Activated CD8-positive, alpha-beta T cell treated with anti-CD3 and anti-CD28 coated beads, Interleukin-2, amount 10 ng/mL, durations not matched to agents 7 days and 5 days (primary cell): ENCODE results near the gene TARBP2. TPM values are rescaled to one million over a fixed set of nuclear protein-coding genes. Genes with fewer than 3 reads are reported as not detected.

Source experiments
- ATAC-seq: fragments of 150-1000 bp; cut with Tn5 transposase; one replicate; pipeline ENCODE4 v1.10.0; 2021; ENCODE audit warnings: moderate library complexity
- CTCF ChIA-PET: fragments of 350-600 bp; sonication (Branson Sonifier 250); formaldehyde crosslinking; loops from one replicate; lab custom pipeline; 2021; ENCODE audit warnings: antibody characterized with exemption; lab: Charles Lee
- POLR2A ChIA-PET: fragments of 350-600 bp; sonication (Branson Sonifier 250); formaldehyde crosslinking; loops from one replicate; lab custom pipeline; 2021; ENCODE audit warnings: antibody characterized with exemption; lab: Charles Lee
- DNase-seq: peaks from one replicate; pipeline ENCODE4 v3.0.0-alpha.2; 2020
- H3K27ac Mint-ChIP-seq: one replicate; pipeline ENCODE4 v1.8.0; 2021; ENCODE audit warnings: mild to moderate bottlenecking, mixed read lengths
- H3K27me3 Mint-ChIP-seq: one replicate; pipeline ENCODE4 v1.8.0; 2021; ENCODE audit warnings: low read depth, mixed read lengths
- H3K36me3 Mint-ChIP-seq: one replicate; pipeline ENCODE4 v1.8.0; 2021; ENCODE audit warnings: low read depth, mixed read lengths
- H3K4me1 Mint-ChIP-seq: one replicate; pipeline ENCODE4 v1.8.0; 2021; ENCODE audit warnings: low read depth, mixed read lengths
- H3K4me3 Mint-ChIP-seq: one replicate; pipeline ENCODE4 v1.8.0; 2021; ENCODE audit warnings: mild to moderate bottlenecking, mixed read lengths
- H3K9me3 Mint-ChIP-seq: one replicate; pipeline ENCODE4 v1.8.0; 2022; ENCODE audit warnings: mixed read lengths; ENCODE audit not compliant: insufficient read depth
- total RNA-seq, 2 experiments: library from RNA; stranded (reverse); gene quantifications; one replicate each; pipeline ENCODE4 v1.2.3, GENCODE V29; 2021

The TARBP2 gene, protein sequence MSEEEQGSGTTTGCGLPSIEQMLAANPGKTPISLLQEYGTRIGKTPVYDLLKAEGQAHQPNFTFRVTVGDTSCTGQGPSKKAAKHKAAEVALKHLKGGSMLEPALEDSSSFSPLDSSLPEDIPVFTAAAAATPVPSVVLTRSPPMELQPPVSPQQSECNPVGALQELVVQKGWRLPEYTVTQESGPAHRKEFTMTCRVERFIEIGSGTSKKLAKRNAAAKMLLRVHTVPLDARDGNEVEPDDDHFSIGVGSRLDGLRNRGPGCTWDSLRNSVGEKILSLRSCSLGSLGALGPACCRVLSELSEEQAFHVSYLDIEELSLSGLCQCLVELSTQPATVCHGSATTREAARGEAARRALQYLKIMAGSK
- 10 to 100 TPM; 30.3 to 36.9 TPM for total RNA-seq

DNA sequence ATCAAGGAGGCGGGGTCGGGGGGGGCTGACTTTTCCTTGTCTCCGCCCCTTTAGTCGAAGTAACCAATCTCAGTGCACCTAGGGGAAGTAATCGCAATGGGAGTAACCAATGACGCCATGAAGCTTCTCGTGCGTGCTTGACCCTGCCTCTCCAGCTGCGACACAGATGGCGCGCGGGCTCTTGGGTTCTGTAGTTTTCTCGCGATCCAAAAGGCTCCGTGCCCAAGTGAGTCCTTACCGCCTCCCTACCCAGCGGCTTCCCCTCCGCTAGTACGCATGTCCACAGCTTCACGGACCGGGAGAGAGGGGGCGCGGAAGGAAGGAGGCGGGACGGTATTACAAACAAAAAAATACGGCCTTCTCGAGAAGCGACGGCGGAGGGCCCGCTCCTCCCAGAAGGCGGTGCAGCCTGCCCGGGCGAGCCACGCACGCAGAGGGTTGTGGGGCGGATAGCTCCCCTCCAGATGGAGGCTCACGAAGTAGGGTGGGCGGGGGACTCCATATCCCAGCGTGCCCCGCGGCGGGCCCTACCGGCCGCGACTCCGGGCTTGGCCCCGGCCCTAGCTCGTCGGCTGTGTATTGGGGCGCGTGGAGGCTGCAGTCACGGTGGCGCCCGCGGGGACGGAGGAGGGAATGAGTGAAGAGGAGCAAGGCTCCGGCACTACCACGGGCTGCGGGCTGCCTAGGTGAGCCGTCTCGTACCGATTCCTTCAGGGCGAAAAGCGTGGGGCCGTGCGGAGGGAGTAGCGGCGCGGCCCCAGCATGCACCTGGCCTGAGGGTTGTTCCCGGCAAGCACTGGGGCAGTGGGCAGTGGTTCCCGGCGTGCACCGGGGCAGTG, at the start of gene TARBP2:
Gene TARBP2, plus strand, starts transcription at position 508 of the 839 bp plus-strand sequence. Its CDS starts 126 bp downstream, at position 634.
- Mint-ChIP-seq H3K27me3 (no peaks in the 10 kb centered on the region), H3K4me3 (peak within 1 kb of the TSS; percentile 81), H3K27ac (peak within 1 kb of the TSS; percentile 94), H3K9me3 (no peaks in the 10 kb centered on the region), H3K4me1 (peaks cover 43% of the 10 kb centered on the region), H3K36me3 (peaks cover 19% of the 10 kb centered on the region)
- POLR2A ChIA-PET, result interaction anchor here (0.6 to 2.0 kb wide), 16 partner anchors 8 to 398 kb away, joined by 3 to 14 read pairs (median 4); partner anchors contain the start of genes PFDN5, SOAT2 and SP1
- ATAC-seq (peak; percentile 84), DNase-seq (peak; percentile 97)
- CTCF ChIA-PET, result interaction anchor here (0.7 to 2.8 kb wide), 17 partner anchors 8 to 289 kb away, joined by 3 to 18 read pairs (median 3); partner anchors contain the start of genes AAAS, ATP5MC2 and SP1

DNA sequence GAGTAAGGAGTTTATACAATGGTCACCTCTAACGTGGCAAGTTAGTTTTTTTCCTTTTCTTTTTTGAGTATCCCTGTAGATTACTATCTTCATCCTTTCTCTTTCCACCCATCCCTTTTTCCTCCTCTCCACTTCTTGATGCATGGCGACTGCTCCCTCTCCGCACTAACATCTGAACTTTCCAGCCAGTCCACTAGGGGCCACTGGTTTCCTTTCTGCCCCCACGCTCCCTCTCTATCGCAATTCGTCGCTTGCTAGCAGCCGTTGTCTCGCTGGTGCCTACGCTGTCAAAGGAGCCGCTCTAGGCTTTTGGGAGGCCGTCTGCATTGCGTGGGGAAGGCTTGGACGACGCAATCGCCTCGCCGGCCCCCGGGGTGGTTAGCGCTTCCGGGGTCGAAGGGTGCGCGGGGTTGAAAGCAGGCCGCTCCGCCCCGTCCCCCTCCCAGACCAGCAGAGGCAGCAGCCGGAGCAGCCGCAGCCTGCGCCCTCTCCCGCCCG, 49.4 kb upstream of the TARBP2 start, which contains the start of gene PCBP2:
Gene PCBP2, plus strand, starts transcription at position 442 of the 498 bp plus-strand sequence. CDS start 2,699 bp downstream, outside the sequence.
- Mint-ChIP-seq H3K4me1 (peaks cover 39% of the 10 kb centered on the region), H3K4me3 (peak within 1 kb of the TSS; percentile 94), H3K36me3 (peaks cover 60% of the 10 kb centered on the region), H3K27me3 (no peaks in the 10 kb centered on the region), H3K9me3 (no peaks in the 10 kb centered on the region), H3K27ac (peak within 1 kb of the TSS; percentile 100)
- ATAC-seq (peak; percentile 97), DNase-seq (peak; percentile 99)
- CTCF ChIA-PET, result interaction anchor here (0.7 to 1.9 kb wide), 7 partner anchors 31 to 184 kb away, joined by 3 to 7 read pairs (median 4); partner anchors contain the start of genes ESPL1 and TARBP2
- POLR2A ChIA-PET, result no interaction called here

DNA sequence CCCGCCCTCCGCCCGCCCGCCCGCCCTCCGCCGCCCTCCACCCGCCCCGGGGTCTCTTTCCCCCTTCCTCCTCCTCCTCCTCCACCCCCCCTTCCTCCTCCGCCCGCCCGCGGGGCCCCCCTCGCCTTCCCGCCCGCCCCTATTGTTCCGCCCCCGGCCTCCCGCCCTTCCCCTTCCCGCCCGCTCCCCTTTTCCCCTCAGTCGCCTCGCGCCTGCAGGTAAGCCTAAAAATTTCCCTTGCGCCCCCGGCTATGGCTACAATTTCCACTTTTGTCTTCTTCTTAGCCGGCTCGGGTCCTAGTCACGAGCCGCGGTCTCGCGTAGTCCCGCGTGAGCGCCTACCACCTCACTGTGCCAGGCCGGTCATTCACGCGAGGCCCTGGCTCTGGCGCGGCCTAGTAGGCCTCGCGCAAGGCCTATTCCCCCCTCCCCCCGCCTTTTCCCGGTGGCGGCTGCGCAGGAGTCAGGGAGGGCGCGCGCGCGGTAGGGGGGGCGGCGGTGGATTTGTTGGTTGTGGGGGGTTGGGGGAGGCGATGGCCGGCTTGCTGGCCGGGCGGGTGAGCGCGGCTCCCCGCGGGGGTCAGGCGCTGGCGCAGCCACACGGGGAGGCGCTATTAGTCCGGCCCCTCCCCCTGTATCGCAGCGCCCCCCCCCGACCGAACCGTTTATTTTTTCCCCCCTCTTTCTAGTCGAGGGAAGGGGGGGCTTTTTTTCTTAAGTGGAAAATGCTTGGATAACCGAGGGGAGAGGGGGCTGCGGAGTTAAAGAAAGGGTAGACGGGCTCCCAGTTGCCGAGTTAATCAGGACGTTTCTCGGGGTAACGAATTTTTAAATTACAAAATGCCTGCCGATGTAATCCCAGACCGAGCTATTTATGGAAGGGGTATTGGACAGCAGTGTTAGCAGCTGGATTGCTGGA, 48.7 kb upstream of the TARBP2 start:
- peaks cover 39% of the 10 kb centered on the region for H3K4me1 Mint-ChIP-seq
- H3K27ac Mint-ChIP-seq, result peak overlapping the region; percentile 100
- H3K36me3 Mint-ChIP-seq, result peaks cover 60% of the 10 kb centered on the region
- H3K9me3 Mint-ChIP-seq, result no peaks in the 10 kb centered on the region
- ATAC-seq (peak; percentile 29), DNase-seq (peak; percentile 80)
- CTCF ChIA-PET, result interaction anchor here (0.8 to 3.2 kb wide), 5 partner anchors 12 to 131 kb away, joined by 3 to 18 read pairs (median 4); partner anchors contain the start of gene AAAS
- POLR2A ChIA-PET, result interaction anchor here (0.6 to 1.0 kb wide), 5 partner anchors 22 to 184 kb away, joined by 3 to 4 read pairs (median 4); partner anchors contain the start of genes ESPL1 and TARBP2
- H3K4me3 Mint-ChIP-seq, result peak overlapping the region; percentile 94
- no peaks in the 10 kb centered on the region for H3K27me3 Mint-ChIP-seq

DNA sequence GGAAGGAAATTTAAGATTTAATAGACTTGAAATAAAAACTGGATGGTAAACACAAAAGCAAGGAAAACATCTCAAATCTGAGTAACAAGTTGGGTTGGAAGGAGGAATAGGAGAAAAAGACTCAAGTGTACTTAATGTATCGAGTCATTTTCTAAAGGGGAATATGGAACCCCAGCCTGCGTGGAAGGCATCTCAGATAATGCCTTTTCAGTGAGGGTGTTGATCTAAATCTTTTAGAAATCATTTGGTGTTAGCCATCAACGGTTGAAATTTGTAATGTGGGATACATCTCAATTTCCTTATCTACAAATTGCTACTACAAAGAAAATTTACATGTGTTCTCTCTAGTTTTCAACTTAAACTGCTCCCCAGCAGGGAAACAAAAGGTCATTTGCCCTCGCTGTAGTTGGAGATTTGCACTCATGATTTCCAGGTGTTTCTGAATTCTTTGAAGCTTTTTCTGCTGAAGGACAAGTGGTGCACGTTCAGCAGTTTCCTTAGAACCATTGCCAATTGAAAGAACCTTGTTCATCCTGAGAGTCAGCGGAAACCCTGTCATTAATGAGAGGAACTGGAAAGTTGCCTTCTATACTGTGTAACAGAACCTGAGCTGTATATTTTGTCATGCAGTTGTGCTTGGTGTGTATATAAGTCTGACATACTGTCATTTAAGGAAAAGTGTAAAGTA, 47.0 kb upstream of the TARBP2 start:
- H3K4me3 Mint-ChIP-seq, result peak overlapping the region; percentile 94

DNA sequence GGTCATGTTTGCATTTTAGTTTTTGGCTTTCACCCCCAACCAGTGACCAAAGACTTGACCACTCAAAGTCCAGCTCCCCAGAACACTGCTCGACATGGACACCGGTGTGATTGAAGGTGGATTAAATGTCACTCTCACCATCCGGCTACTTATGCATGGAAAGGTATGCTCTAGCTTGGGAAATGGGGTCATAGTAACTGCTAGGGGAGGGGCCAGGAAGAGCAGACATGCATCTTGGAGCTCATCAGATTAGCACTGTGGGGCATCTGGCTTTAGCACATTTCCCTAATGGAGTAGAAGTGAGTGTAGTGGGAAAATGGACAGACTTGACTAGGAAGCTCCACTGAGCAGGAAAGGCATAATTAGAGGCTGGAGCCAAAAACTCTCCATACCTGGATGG, 46.4 kb upstream of the TARBP2 start:
- Mint-ChIP-seq H3K27me3 (no peaks in the 10 kb centered on the region), H3K27ac (peak overlapping the region; percentile 100), H3K36me3 (peaks cover 63% of the 10 kb centered on the region), H3K4me1 (peaks cover 39% of the 10 kb centered on the region), H3K4me3 (peak overlapping the region; percentile 94), H3K9me3 (no peaks in the 10 kb centered on the region)
- ChIA-PET CTCF (interaction anchor here (0.7 to 3.2 kb wide), 4 partner anchors 21 to 961 kb away, joined by 3 to 18 read pairs (median 4); partner anchors contain the start of gene ESPL1), POLR2A (interaction anchor here (0.6 to 4.0 kb wide), 7 partner anchors 10 to 186 kb away, joined by 3 to 16 read pairs (median 3); no protein-coding TSS in a partner anchor)
- ATAC-seq, result no peak
- no peak for DNase-seq

More for the DNA sequence above, 47.0 kb upstream of the TARBP2 start:
- H3K9me3 Mint-ChIP-seq, result no peaks in the 10 kb centered on the region
- ChIA-PET POLR2A (interaction anchor here (0.9 to 4.0 kb wide), 5 partner anchors 10 to 75 kb away, joined by 3 to 16 read pairs (median 3); no protein-coding TSS in a partner anchor), CTCF (interaction anchor here (1.0 to 3.2 kb wide), 6 partner anchors 11 to 186 kb away, joined by 3 to 18 read pairs (median 4); partner anchors contain the start of genes ESPL1 and MYG1)
- H3K27me3 Mint-ChIP-seq, result no peaks in the 10 kb centered on the region
- no peak for ATAC-seq
- no peak for DNase-seq
- H3K27ac Mint-ChIP-seq, result peak overlapping the region; percentile 100
- peaks cover 60% of the 10 kb centered on the region for H3K36me3 Mint-ChIP-seq
- H3K4me1 Mint-ChIP-seq, result peaks cover 37% of the 10 kb centered on the region

DNA sequence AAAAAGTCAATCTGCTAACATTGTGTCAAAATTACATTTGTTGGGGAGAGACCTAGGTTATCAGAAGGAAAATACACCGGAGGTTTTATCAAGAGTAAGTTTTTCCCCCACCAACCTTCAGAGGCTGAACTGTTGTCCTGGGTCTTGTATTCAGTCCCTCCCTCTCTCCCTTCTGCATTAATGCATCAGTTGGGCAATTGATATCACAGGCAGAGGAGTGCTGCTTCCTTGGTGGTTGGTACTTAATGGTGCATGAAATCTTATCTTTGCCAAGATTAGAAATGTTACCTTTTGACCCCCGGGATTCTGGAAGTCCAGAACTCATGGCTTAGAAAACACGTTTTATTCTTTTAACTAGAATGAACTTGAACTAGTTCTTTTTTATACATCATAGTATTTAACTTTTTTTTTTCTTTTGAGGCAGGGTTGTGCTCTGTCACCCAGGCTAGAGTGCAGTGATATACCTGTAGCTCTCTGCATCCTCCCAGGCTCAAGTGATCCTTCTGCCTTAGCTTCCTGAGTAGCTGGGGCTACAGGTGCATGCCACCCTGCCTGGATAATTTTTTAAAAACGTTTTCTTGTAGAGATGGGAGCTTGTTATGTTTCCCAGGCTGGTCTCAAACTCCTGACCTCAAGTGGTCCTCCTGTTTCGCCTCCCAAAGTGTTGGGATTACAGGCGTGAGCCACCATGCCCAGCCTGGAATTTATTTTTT, 44.3 kb upstream of the TARBP2 start:
- Mint-ChIP-seq H3K9me3 (no peaks in the 10 kb centered on the region), H3K27ac (no peak overlapping the region), H3K36me3 (peaks cover 79% of the 10 kb centered on the region), H3K4me1 (peaks cover 41% of the 10 kb centered on the region), H3K27me3 (no peaks in the 10 kb centered on the region), H3K4me3 (no peak overlapping the region)
- POLR2A ChIA-PET, result interaction anchor here (0.6 to 4.0 kb wide), 2 partner anchors 19 to 442 kb away, joined by 4 to 16 read pairs; no protein-coding TSS in a partner anchor
- no peak for DNase-seq
- CTCF ChIA-PET, result interaction anchor here (0.9 to 1.5 kb wide), 3 partner anchors 19 to 105 kb away, joined by 3 read pairs; no protein-coding TSS in a partner anchor
- no peak for ATAC-seq

DNA sequence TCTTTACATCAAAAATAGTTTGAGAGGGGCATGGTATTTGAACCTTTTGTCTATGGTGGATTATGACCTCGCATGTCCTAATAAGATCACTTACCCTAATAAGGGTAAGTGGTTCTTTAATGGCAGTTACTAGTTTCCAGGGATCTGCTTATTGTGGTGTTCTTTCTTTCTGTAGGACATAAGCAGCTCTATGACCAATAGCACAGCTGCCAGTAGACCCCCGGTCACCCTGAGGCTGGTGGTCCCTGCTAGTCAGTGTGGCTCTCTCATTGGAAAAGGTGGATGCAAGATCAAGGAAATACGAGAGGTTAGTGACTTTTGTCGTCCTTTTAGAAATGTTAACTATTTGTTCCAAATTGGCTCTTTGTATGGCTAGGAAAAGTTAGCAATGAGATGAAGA, 42.0 kb upstream of the TARBP2 start:
- Mint-ChIP-seq H3K4me1 (peaks cover 38% of the 10 kb centered on the region), H3K36me3 (peaks cover 83% of the 10 kb centered on the region), H3K4me3 (no peak overlapping the region), H3K9me3 (no peaks in the 10 kb centered on the region), H3K27ac (no peak overlapping the region), H3K27me3 (no peaks in the 10 kb centered on the region)
- ATAC-seq, result no peak
- CTCF ChIA-PET, result interaction anchor here (1.0 to 1.7 kb wide), 5 partner anchors 15 to 107 kb away, joined by 3 to 5 read pairs (median 4); no protein-coding TSS in a partner anchor
- POLR2A ChIA-PET, result interaction anchor here (1.2 to 1.7 kb wide), 4 partner anchors 9 to 23 kb away, joined by 3 to 5 read pairs (median 5); no protein-coding TSS in a partner anchor
- DNase-seq, result no peak

DNA sequence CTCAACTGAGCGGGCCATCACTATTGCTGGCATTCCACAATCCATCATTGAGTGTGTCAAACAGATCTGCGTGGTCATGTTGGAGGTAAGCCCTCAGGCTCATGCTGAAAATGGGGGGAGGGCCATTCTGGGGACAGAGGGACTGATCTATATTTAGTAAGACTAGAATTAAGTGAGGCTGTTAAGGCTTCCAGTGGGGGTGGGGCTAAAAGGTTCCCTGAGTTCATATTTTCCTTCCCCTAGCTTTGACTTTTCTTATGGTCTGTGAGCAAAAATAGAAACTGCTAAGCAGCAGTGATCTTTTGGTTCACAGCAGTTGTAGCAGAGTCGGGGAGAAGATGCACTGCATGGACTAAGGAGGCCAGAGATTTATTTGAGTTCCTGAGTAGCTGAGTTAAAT, 40.0 kb upstream of the TARBP2 start:
- POLR2A ChIA-PET, result interaction anchor here (0.6 to 1.5 kb wide), 3 partner anchors 12 to 166 kb away, joined by 3 read pairs; no protein-coding TSS in a partner anchor
- no peak for ATAC-seq

DNA sequence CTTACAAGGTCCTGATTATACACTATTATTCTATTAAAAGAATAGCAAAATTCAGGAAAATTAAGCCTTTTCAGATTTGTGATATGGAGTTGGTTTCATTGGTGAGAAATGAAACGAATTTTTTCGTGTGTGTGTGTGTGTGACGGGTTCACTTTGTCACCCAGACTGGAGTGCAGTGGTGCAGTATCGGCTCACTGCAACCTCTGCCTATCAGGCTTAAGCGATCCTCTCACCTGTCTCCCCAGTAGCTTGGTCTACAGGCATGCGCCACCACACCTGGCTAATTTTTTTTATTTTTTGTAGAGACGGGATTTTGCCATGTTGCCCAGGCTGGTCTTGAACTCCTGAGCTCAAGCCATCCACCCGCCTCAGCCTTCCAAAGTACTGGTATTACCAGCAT, 39.5 kb upstream of the TARBP2 start:
- ChIA-PET POLR2A (interaction anchor here (0.7 kb wide), 2 partner anchors 102 to 136 kb away, joined by 3 read pairs; no protein-coding TSS in a partner anchor), CTCF (interaction anchor here (1.5 to 3.3 kb wide), 2 partner anchors 15 to 109 kb away, joined by 3 to 14 read pairs; no protein-coding TSS in a partner anchor)
- Mint-ChIP-seq H3K9me3 (no peaks in the 10 kb centered on the region), H3K4me1 (peaks cover 25% of the 10 kb centered on the region), H3K4me3 (no peak overlapping the region), H3K27me3 (no peaks in the 10 kb centered on the region), H3K36me3 (peaks cover 83% of the 10 kb centered on the region), H3K27ac (no peak overlapping the region)
- ATAC-seq (no peak), DNase-seq (no peak)

More for the DNA sequence above, 40.0 kb upstream of the TARBP2 start:
- Mint-ChIP-seq H3K36me3 (peaks cover 83% of the 10 kb centered on the region), H3K9me3 (no peaks in the 10 kb centered on the region), H3K4me3 (no peak overlapping the region), H3K27me3 (no peaks in the 10 kb centered on the region), H3K4me1 (peaks cover 27% of the 10 kb centered on the region), H3K27ac (no peak overlapping the region)
- CTCF ChIA-PET, result interaction anchor here (1.5 to 3.3 kb wide), 3 partner anchors 15 to 109 kb away, joined by 3 to 14 read pairs (median 3); no protein-coding TSS in a partner anchor
- no peak for DNase-seq
